ENCODE data around the gene LIN7C. TPM values are rescaled to one million over a fixed set of nuclear protein-coding genes. Genes with fewer than 3 reads are reported as not detected.

LIN7C gene
- 4.5 TPM for polyA plus RNA-seq (2012; ENCODE audit: insufficient read depth, insufficient read length, low read depth)

GRCh38 chr11:27506200-27507182, at the start of gene LIN7C:
TSS of gene LIN7C (minus strand) at chr11:27506769. CDS start at chr11:27506752, 17 bp downstream.
- no peak for TF ChIP-seq CTCF (IDR thresholded peaks at IDR 0.05; ENCODE audit: low read depth, low read length)

GRCh38 chr11:27555264-27555663, 48.7 kb upstream of the LIN7C start:
- Histone ChIP-seq H3K4me1 (no peaks in the 10 kb centered on the region), H3K36me3 (no peaks in the 10 kb centered on the region), H3K27me3 (no peaks in the 10 kb centered on the region), H3K4me3 (ENCODE audit: low read depth, low read length) (no peak overlapping the region), H3K9me3 (no peaks in the 10 kb centered on the region)
- DNase-seq, result no peak
- TF ChIP-seq CTCF (IDR thresholded peaks at IDR 0.05; ENCODE audit: low read depth, low read length), result no peak

More at GRCh38 chr11:27506200-27507182, at the start of gene LIN7C:
- H3K27me3 ChIP-seq, result no peaks in the 10 kb centered on the region
- H3K36me3 ChIP-seq, result no peaks in the 10 kb centered on the region
- no peaks in the 10 kb centered on the region for H3K9me3 ChIP-seq
- DNase-seq, result peak; percentile 90
- H3K4me3 ChIP-seq (ENCODE audit: low read depth, low read length), result peak within 1 kb of the TSS; percentile 77
- H3K4me1 ChIP-seq, result no peaks in the 10 kb centered on the region

GRCh38 chr11:27553186-27553585, 46.6 kb upstream of the LIN7C start:
- DNase-seq, result no peak
- no peak overlapping the region for H3K4me3 ChIP-seq (ENCODE audit: low read depth, low read length)
- TF ChIP-seq CTCF (IDR thresholded peaks at IDR 0.05; ENCODE audit: low read depth, low read length), result no peak
- no peaks in the 10 kb centered on the region for H3K36me3 ChIP-seq
- no peaks in the 10 kb centered on the region for H3K4me1 ChIP-seq
- no peaks in the 10 kb centered on the region for H3K9me3 ChIP-seq
- no peaks in the 10 kb centered on the region for H3K27me3 ChIP-seq

GRCh38 chr11:27552341-27552740, 45.8 kb upstream of the LIN7C start:
- Histone ChIP-seq H3K9me3 (no peaks in the 10 kb centered on the region), H3K36me3 (no peaks in the 10 kb centered on the region), H3K27me3 (no peaks in the 10 kb centered on the region), H3K4me3 (ENCODE audit: low read depth, low read length) (no peak overlapping the region), H3K4me1 (no peaks in the 10 kb centered on the region)
- no peak for TF ChIP-seq CTCF (IDR thresholded peaks at IDR 0.05; ENCODE audit: low read depth, low read length)
- no peak for DNase-seq

GRCh38 chr11:27551127-27551526, 44.6 kb upstream of the LIN7C start:
- H3K27me3 ChIP-seq, result no peaks in the 10 kb centered on the region
- no peaks in the 10 kb centered on the region for H3K4me1 ChIP-seq
- no peaks in the 10 kb centered on the region for H3K36me3 ChIP-seq
- no peak for DNase-seq
- no peak for TF ChIP-seq CTCF (IDR thresholded peaks at IDR 0.05; ENCODE audit: low read depth, low read length)
- H3K9me3 ChIP-seq, result no peaks in the 10 kb centered on the region
- no peak overlapping the region for H3K4me3 ChIP-seq (ENCODE audit: low read depth, low read length)

GRCh38 chr11:27545946-27546345, 39.4 kb upstream of the LIN7C start:
- Histone ChIP-seq H3K27me3 (no peaks in the 10 kb centered on the region), H3K4me1 (no peaks in the 10 kb centered on the region), H3K9me3 (no peaks in the 10 kb centered on the region), H3K4me3 (ENCODE audit: low read depth, low read length) (no peak overlapping the region), H3K36me3 (no peaks in the 10 kb centered on the region)
- no peak for TF ChIP-seq CTCF (IDR thresholded peaks at IDR 0.05; ENCODE audit: low read depth, low read length)
- DNase-seq, result no peak
